ENCODE measurements around the gene PSME2.

Gene PSME2

DNA sequence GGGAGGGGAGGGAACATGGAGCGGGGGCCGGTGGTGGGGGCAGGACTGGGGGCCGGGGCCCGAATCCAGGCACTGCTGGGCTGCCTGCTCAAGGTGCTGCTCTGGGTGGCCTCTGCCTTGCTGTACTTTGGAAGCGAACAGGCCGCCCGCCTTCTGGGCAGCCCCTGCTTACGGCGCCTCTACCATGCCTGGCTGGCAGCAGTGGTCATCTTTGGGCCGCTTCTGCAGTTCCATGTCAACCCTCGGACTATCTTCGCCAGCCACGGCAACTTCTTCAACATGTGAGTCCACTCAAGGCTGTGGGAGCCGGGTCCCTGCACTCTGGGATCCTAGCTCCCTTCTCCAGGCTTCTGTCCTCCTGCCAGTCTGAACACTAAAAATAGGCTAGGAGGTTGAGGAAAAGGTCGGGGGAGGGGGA lies 14.9 kb downstream of the PSME2 start:
- no peak overlapping the region for H3K27ac ChIP-seq
- H3K27me3 ChIP-seq, result no peaks in the 10 kb centered on the region
- TF ChIP-seq Cebpa-rat (IDR thresholded peaks at IDR 0.05), result no peak
- peaks cover 15 to 38% (median 27%) of the 10 kb centered on the region in 10 experiments for H3K4me1 ChIP-seq
- H3K9ac ChIP-seq, result no peak overlapping the region
- H3K36me3 ChIP-seq, result no peaks in the 10 kb centered on the region; a peak in 1 of 22 replicates
- no peak overlapping the region for H3K4me2 ChIP-seq
- H3K4me3 ChIP-seq, result no peak overlapping the region
- no peaks in the 10 kb centered on the region for H3K9me3 ChIP-seq (replicated peaks in 1 of 11)
- H4K20me1 ChIP-seq, result peaks cover 0 to 4% (median 1%) of the 10 kb centered on the region in 11 experiments; a peak in 6 of 22 replicates

GRCh38 chr14:24130717-24131548 lies 15.5 kb downstream of the PSME2 start:
- H3K4me1 ChIP-seq, result peaks cover 14 to 41% (median 30%) of the 10 kb centered on the region in 10 experiments
- no peaks in the 10 kb centered on the region; a peak in 1 of 22 replicates for H4K20me1 ChIP-seq
- peak overlapping the region in 3 of 11 experiments; percentile 4 to 21 (median 13); a peak in 1 of 22 replicates for H3K9ac ChIP-seq
- H3K27ac ChIP-seq, result 0 out of 22 replicates have a peak overlapping the region, but pooled peaks of 1 of the 11 experiments have one; percentile 14
- H3K9me3 ChIP-seq (replicated peaks in 1 of 11), result no peaks in the 10 kb centered on the region
- H3K36me3 ChIP-seq, result no peaks in the 10 kb centered on the region; a peak in 1 of 22 replicates
- peak overlapping the region in 10 of 11 experiments; percentile 12 to 52 (median 28); a peak in 14 of 22 replicates for H3K4me2 ChIP-seq
- no peaks in the 10 kb centered on the region for H3K27me3 ChIP-seq
- no peak overlapping the region for H3K4me3 ChIP-seq
- TF ChIP-seq Cebpa-rat (IDR thresholded peaks at IDR 0.05), result no peak

- Histone ChIP-seq H3K36me3 (no peaks in the 10 kb centered on the region; a peak in 1 of 22 replicates), H3K27ac (0 out of 22 replicates have a peak within 1 kb of the TSS, but pooled peaks of 1 of the 11 experiments have one; percentile 14), H3K4me2 (peak within 1 kb of the TSS in 10 of 11 experiments; percentile 12 to 52 (median 28); a peak in 14 of 22 replicates), H3K27me3 (no peaks in the 10 kb centered on the region), H3K4me1 (peaks cover 11 to 43% (median 31%) of the 10 kb centered on the region in 10 experiments), H3K4me3 (no peak within 1 kb of the TSS), H3K9me3 (replicated peaks in 1 of 11) (no peaks in the 10 kb centered on the region), H4K20me1 (no peaks in the 10 kb centered on the region; a peak in 1 of 22 replicates), H3K9ac (peak within 1 kb of the TSS in 3 of 11 experiments; percentile 4 to 21 (median 13); a peak in 1 of 22 replicates)
- TF ChIP-seq Cebpa-rat (IDR thresholded peaks at IDR 0.05), result no peak
Observed at GRCh38 chr14:24130380-24130716, 16.1 kb downstream of the PSME2 start, which contains the start of gene FITM1. Gene FITM1 (plus strand): TSS chr14:24130659. CDS start chr14:24131564, 905 bp downstream.

GRCh38 chr14:24129410-24129998 lies 16.9 kb downstream of the PSME2 start:
- TF ChIP-seq Cebpa-rat (IDR thresholded peaks at IDR 0.05), result no peak
- Histone ChIP-seq H4K20me1 (no peaks in the 10 kb centered on the region; a peak in 1 of 22 replicates), H3K4me1 (peaks cover 8 to 40% (median 29%) of the 10 kb centered on the region in 10 experiments; a peak in 18 of 20 replicates), H3K4me2 (no peak overlapping the region), H3K27ac (no peak overlapping the region), H3K36me3 (peaks cover 0 to 7% (median 4%) of the 10 kb centered on the region in 11 experiments; a peak in 12 of 22 replicates), H3K4me3 (no peak overlapping the region), H3K9ac (no peak overlapping the region), H3K27me3 (no peaks in the 10 kb centered on the region), H3K9me3 (replicated peaks in 1 of 11) (no peaks in the 10 kb centered on the region)

DNA sequence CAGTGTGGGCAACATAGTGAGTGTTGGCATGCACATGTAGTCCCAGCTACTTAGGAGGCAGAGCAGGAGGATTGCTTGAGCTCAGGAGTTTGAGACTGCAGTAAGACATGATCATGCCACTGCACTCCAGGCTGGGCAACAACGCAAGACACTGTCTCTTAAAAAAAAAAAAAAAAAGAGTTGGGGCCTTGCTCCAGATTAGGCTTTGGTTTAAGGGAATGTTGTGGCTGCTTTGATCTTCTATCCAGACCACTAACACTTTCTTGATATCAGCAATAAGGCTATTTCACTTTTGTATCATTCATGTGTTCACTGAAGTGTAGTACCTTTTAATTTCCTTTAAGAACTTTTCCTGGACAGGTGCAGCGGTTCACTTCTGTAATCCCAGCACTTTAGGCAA lies 18.7 kb downstream of the PSME2 start:
- Histone ChIP-seq H3K27ac (no peak overlapping the region), H3K9me3 (replicated peaks in 1 of 11) (no peaks in the 10 kb centered on the region), H4K20me1 (no peaks in the 10 kb centered on the region; a peak in 1 of 22 replicates), H3K27me3 (no peaks in the 10 kb centered on the region), H3K4me3 (no peak overlapping the region), H3K4me1 (peaks cover 8 to 40% (median 29%) of the 10 kb centered on the region in 10 experiments; a peak in 18 of 20 replicates), H3K36me3 (peaks cover 12 to 25% (median 22%) of the 10 kb centered on the region in 11 experiments), H3K4me2 (peak overlapping the region in 8 of 11 experiments; percentile 16 to 62 (median 50); a peak in 15 of 22 replicates), H3K9ac (peak overlapping the region in 1 of 11 experiments; percentile 36; a peak in 1 of 22 replicates)
- no peak for TF ChIP-seq Cebpa-rat (IDR thresholded peaks at IDR 0.05)

- Histone ChIP-seq H3K9me3 (replicated peaks in 1 of 11) (no peaks in the 10 kb centered on the region), H3K4me1 (peaks cover 8 to 40% (median 29%) of the 10 kb centered on the region in 10 experiments; a peak in 18 of 20 replicates), H3K9ac (no peak overlapping the region), H3K27me3 (no peaks in the 10 kb centered on the region), H3K4me3 (no peak overlapping the region), H3K4me2 (peak overlapping the region in 6 of 11 experiments; percentile 16 to 62 (median 52); a peak in 10 of 22 replicates), H4K20me1 (no peaks in the 10 kb centered on the region; a peak in 1 of 22 replicates), H3K36me3 (peaks cover 20 to 32% (median 30%) of the 10 kb centered on the region in 11 experiments), H3K27ac (no peak overlapping the region)
- no peak for TF ChIP-seq Cebpa-rat (IDR thresholded peaks at IDR 0.05)
Observed at GRCh38 chr14:24126939-24127338, 19.5 kb downstream of the PSME2 start.

- Histone ChIP-seq H3K4me2 (no peak overlapping the region), H3K9ac (no peak overlapping the region; a peak in 1 of 22 replicates), H3K27ac (no peak overlapping the region), H3K36me3 (peaks cover 52 to 65% (median 62%) of the 10 kb centered on the region in 11 experiments), H3K4me1 (peaks cover 0 to 31% (median 22%) of the 10 kb centered on the region in 10 experiments; a peak in 14 of 20 replicates), H3K27me3 (no peaks in the 10 kb centered on the region), H3K9me3 (replicated peaks in 1 of 11) (no peaks in the 10 kb centered on the region), H4K20me1 (no peaks in the 10 kb centered on the region), H3K4me3 (no peak overlapping the region)
- no peak for TF ChIP-seq Cebpa-rat (IDR thresholded peaks at IDR 0.05)
Observed at GRCh38 chr14:24123424-24124417, 22.7 kb downstream of the PSME2 start.

DNA sequence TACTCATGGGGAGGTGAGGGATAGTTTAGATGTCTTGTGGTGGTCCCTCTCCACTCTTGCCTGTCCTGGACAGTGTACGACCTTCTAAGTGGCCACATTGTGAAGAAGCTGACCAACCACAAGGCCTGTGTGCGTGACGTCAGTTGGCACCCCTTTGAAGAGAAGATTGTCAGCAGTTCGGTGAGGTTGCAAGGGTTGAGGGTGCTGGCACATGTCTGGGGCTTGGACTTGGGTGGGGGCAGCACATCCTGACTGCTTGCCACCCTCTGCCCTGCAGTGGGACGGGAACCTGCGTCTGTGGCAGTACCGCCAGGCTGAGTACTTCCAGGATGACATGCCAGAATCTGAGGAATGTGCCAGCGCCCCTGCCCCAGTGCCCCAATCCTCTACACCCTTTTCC lies 23.5 kb downstream of the PSME2 start:
- Histone ChIP-seq H3K4me1 (peaks cover 0 to 24% (median 18%) of the 10 kb centered on the region in 10 experiments; a peak in 14 of 20 replicates), H3K9ac (no peak overlapping the region), H3K4me2 (no peak overlapping the region), H3K36me3 (peaks cover 60 to 73% (median 70%) of the 10 kb centered on the region in 11 experiments), H3K4me3 (no peak overlapping the region), H3K9me3 (replicated peaks in 1 of 11) (no peaks in the 10 kb centered on the region), H3K27ac (no peak overlapping the region), H3K27me3 (no peaks in the 10 kb centered on the region), H4K20me1 (no peaks in the 10 kb centered on the region)
- no peak for TF ChIP-seq Cebpa-rat (IDR thresholded peaks at IDR 0.05)

Measured in BLaER1 treated with 17β-estradiol and CSF1 and Interleukin-3, amounts not matched to agents 10 nM and 100 nM (cell line).